GM18502 (cell line): Measurements from ENCODE around the gene FXR1.
A peak's percentile ranks its signal among the peaks of the same experiment; 100 is the strongest.
"Not testable (repeated sequence)": the region's sequence is repeated elsewhere in the genome, so short reads cannot be mapped to it uniquely, and the experiment has no call there.

Source experiments
- ATAC-seq: cut with Tn5 transposase; IDR thresholded peaks from one replicate; pipeline ENCODE4 v1.9.1; 2021; ENCODE audit warnings: mild to moderate bottlenecking; ENCODE audit not compliant: unreplicated experiment, poor library complexity

The FXR1 gene

DNA sequence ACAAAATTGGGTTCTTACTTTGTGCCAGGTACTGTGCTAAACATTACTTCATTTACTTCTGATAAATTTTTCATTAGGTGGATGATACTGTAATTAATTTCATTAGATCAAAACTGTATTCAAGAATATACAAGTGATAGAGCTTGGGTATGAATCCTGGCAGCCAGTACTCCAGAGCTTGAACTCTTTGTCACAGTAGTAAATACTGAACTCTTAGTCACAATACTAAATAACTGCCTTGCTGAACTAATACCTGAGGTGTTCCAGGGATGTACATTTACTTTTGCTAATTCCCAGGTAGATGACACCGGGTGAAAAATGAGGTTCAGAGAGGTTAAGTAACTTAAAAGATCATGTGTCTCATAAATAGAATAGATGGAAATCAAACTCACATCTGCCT is 20.3 kb downstream of the FXR1 start:
- no peak for ATAC-seq

GRCh38 chr3:180934638-180935037 is 22.2 kb downstream of the FXR1 start:
- ATAC-seq: no peak

- ATAC-seq: no peak
Observed at GRCh38 chr3:180940826-180941225, 28.4 kb downstream of the FXR1 start.

DNA sequence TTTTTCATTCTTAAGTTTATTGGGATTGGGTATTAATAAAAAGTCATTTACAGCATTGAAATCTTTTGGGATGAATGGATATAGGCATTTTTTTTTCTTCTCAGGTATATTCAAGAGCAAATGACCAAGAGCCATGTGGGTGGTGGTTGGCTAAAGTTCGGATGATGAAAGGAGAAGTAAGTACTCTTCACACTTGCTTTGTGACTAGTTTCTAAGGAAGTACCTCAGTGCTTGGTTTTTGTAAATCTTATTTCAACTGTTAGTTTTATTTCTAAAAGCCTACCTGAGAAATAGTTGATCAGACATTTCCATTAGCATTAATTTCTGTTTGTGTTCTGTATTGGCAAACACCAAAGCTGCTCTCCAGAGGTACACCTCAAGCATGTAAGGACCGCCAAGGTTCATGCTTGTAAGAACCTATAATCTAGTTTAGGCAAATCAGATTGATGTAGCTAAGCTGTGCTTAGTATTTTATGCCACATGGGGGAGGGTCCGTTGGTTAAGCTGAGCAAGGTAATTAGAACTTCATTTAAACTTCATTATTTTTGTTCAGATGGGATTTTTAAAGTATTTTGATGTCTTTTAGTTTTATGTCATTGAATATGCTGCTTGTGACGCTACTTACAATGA is 35.4 kb downstream of the FXR1 start:
- peak; percentile 91 for ATAC-seq

GRCh38 chr3:180959691-180960090 is 47.2 kb downstream of the FXR1 start:
- peak; percentile 53 for ATAC-seq

DNA sequence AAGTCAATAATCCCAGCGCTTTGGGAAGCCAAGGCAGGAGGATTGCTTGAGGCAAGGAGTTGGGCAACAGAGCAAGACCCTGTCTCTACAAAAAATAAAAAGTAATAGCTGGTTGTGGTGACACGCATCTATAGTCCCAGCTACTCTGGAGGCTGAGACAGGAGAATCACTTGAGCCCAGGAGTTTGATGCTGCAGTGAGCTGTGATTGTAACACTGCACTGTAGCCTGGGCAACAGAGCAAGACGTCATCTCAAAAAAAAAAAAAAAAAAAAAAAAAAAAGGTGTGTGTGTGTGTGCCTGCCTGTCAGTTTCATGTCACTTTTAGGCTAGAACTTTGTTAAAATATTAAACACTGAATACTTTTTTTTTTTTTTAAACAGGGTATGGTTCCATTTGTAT is 48.6 kb downstream of the FXR1 start:
- ATAC-seq: no peak

GRCh38 chr3:180961552-180961951 is 49.1 kb downstream of the FXR1 start:
- no peak for ATAC-seq

- no peak for ATAC-seq
Observed at GRCh38 chr3:180962530-180962929, 50.1 kb downstream of the FXR1 start.

DNA sequence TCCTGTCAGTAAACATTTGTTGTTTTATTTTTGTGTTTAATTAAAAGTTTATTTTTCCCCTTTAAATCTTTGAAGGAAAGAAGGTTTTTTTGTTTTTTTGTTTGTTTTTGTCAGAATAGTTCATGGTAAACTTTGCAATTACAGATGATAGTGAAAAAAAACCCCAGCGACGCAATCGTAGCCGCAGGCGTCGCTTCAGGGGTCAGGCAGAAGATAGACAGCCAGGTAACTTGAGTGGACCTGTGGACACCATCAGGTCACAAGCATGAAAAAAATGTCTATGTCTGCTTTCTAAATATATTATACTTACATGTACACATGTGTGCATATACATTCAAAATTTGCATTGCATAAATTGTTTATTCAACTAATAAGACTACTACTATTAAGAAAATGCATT is 58.5 kb downstream of the FXR1 start:
- ATAC-seq: no peak

DNA sequence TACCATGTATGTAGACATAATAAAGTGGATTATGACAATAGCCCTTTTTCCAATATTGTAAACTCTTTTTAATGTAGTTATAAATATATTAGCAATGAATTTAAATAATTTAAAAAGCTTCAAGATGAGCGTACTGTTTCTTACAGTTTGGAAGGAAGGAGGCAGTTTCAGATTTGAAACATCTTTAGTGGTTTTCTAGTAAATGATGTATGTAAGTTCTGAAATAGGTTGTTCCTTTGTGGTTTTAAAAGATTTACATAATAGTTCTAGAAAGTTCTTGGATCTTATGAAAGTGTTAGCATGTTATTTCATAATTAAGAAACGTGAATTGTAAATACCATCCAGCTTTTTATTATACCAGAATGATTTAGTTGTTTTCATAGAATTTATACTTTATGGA is 61.1 kb downstream of the FXR1 start:
- ATAC-seq: peak; percentile 74

DNA sequence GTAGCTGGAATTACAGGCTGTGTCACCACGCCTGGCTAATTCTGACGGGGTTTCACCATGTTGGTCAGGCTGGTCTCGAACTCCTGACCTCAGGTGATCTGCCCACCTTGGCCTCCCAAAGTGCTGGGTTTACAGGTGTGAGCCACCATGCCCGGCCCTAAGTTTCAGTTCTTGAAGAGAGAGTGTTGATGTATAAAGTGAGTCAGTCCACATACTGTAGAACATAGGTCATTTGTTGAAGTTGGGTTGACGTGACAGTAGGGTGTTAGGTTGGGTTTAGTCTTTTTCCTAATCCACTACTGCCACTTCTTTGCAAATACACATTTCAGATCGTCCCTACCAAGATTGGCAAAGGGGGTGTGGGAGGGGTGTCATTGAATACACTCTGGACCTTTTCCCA is 61.8 kb downstream of the FXR1 start:
- ATAC-seq: no peak

DNA sequence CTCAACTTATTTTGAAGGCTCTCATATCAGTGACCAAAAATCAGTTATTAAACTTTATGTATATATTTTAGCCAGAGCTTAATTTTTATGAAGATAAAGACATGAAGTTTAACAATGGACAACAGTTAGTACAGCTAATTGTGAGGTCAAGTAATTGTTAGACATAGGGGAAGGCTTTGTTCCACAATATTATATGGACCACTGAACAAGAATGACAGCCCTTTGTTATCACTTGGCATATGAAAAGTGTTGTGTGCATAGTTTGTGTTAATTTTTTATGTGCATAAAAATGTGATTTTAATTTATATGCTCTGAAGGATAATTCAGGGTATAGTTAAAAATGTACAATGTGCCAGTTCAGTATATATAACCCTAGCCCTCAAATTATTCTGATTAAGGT is 65.0 kb downstream of the FXR1 start:
- no peak for ATAC-seq

GRCh38 chr3:180979961-180980360 is 67.5 kb downstream of the FXR1 start:
- ATAC-seq: no peak

- ATAC-seq: peak; percentile 45
Observed at GRCh38 chr3:180980611-180981010, 68.1 kb downstream of the FXR1 start.

DNA sequence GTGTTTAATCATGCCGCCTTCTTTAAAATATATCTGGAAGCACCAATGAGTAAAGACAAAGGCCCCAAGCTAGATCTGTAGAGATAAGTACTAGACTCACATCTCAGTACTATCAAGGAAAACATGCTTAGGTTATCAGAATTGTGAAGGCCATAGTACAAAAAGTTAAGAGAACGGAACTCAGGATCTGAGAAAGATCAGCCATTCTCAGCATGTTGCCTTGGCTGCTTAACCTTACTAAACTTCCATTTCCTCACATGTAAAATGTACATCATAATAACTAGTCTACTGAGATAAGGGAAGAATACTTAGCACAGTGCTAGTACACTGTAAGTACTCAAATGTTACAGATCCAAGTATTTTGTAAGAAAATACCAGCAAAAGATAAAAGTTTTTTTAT is 69.4 kb downstream of the FXR1 start:
- ATAC-seq: no peak

GRCh38 chr3:180983136-180983535 is 70.7 kb downstream of the FXR1 start:
- no peak for ATAC-seq

- not testable (repeated sequence) for ATAC-seq
Observed at GRCh38 chr3:180986366-180986765, 73.9 kb downstream of the FXR1 start.

- ATAC-seq: no peak
Observed at GRCh38 chr3:180987344-180987743, 74.9 kb downstream of the FXR1 start.

GRCh38 chr3:180989291-180990163 is 77.1 kb downstream of the FXR1 start, which contains the start of gene DNAJC19:
Gene DNAJC19, minus strand, starts transcription at chr3:180989736. Its CDS starts 134 bp downstream, at chr3:180989602.
- peak; percentile 97 for ATAC-seq

DNA sequence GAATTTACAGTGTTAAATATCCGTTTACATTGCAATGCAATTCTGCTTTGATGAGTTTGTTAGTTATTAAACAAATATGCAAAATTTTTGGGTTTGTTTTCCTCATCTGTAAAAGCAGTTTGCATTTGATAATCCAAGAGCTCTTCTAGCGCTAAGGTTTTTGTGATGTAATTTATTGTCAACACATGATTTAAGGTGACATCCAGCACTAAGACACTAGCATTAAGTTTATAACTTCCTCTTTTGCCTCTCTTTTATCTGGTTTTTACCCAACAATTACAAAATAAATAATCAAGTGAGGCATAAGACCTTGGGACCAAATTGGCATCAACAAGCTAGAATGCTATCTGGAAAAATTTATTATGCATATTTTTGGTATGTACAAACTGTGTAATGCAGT is 78.0 kb downstream of the FXR1 start:
- ATAC-seq: no peak

DNA sequence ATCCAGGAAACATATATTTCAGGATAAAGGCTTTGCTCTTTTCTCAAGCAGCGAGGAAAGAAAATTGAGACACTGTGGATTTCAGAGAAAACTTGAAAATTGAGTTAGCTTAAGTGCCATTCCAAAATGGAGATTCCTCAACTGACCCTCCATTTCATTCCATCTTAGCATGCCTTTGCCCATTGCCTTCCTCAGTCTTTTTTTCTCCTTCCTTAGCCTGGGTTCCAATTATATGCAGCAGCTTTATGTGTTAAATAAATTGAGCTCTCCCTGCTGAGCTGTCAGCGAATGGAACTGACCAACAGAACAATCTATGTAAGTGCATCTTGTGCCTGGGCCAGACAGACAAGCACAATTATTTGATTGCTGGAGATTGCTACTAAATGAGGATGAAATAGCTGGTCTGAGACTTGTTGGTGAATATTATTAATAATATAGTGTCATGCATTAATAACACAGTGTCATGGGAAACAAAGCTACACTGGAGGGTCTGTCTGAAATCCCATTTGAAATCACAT is 84.0 kb downstream of the FXR1 start:
- ATAC-seq: no peak
